22Rv1 (cell line): ENCODE data around the gene SLC30A5.

Experiments
- CTCF ChIP-seq: fragments of 450-650 bp; IDR thresholded peaks from 2 replicates; pipeline ENCODE4 v1.5.1; 2017; ENCODE audit warnings: mild to moderate bottlenecking
- ZFX ChIP-seq: fragments of 450-650 bp; IDR thresholded peaks from 2 replicates; pipeline ENCODE4 v1.6.1; 2017; ENCODE audit warnings: antibody characterized with exemption, borderline replicate concordance

GRCh38 chr5:69050214-69050613 lies 43.6 kb upstream of the SLC30A5 start:
- TF ChIP-seq CTCF, result no peak
- TF ChIP-seq ZFX, result no peak
